SK-N-SH (cell line): ENCODE data around the gene MRPL2. TPM values are rescaled to one million over a fixed set of nuclear protein-coding genes. Genes with fewer than 3 reads are reported as not detected.

Source experiments
- CTCF ChIA-PET: fragments of 300-600, 350-600 bp; formaldehyde crosslinking; extraction: SDS; loops from one replicate; lab custom pipeline; 2021; lab: Yijun Ruan, JAX
- POLR2A ChIA-PET: fragments of 350-600 bp; sonication (Branson Sonifier 250); formaldehyde crosslinking; extraction: SDS; loops from one replicate; lab custom pipeline; 2020; ENCODE audit warnings: antibody characterized with exemption, inconsistent platforms; lab: Yijun Ruan, JAX
- DNase-seq: peaks from one replicate; pipeline ENCODE4 v3.0.0; 2012
- H2AFZ ChIP-seq: fragments of 200-600 bp; sonication (generic); 2 replicates; pipeline ENCODE4 v1.8.1; 2016; ENCODE audit warnings: antibody characterized with exemption, mild to moderate bottlenecking, low read depth
- H3F3A ChIP-seq: fragments of 200-600 bp; sonication (generic); replicated peaks from 2 replicates; pipeline ENCODE3; 2016; ENCODE audit warnings: antibody characterized with exemption, mild to moderate bottlenecking; ENCODE audit not compliant: insufficient read depth
- H3K27ac ChIP-seq, 2 experiments: fragments of 200-500 bp in 1 of 2; fragments of 200-600 bp in 1 of 2; sonication (Bioruptor generic) in 1 of 2; sonication (generic), shearing (Covaris generic) in 1 of 2; 2 replicates each; pipeline versions ENCODE4 v1.5.1 to v1.6.1; 2014 to 2016; ENCODE audit warnings: low read depth in 2 of 2, inconsistent platforms in 1 of 2, low read length in 1 of 2, mild to moderate bottlenecking in 1 of 2, mixed read lengths in 1 of 2
- H3K27me3 ChIP-seq: fragments of 200-600 bp; sonication (generic), shearing (Covaris generic); 2 replicates; pipeline ENCODE4 v1.6.1; 2016; ENCODE audit warnings: mixed run types; ENCODE audit not compliant: insufficient read depth
- H3K36me3 ChIP-seq, 2 experiments: fragments of 200-500 bp in 1 of 2; fragments of 200-600 bp in 1 of 2; sonication (Bioruptor generic) in 1 of 2; sonication (generic) in 1 of 2; replicated peaks in 1 of 2; 2 replicates each; pipeline versions ENCODE3 to v1.5.1; 2014 to 2016; ENCODE audit warnings: low read length in 1 of 2, mild to moderate bottlenecking in 1 of 2; ENCODE audit not compliant: insufficient read depth in 2 of 2, control insufficient read depth in 1 of 2
- H3K4me1 ChIP-seq, 2 experiments: fragments of 200-500 bp in 1 of 2; fragments of 200-600 bp in 1 of 2; sonication (Bioruptor generic) in 1 of 2; sonication (generic), shearing (Covaris generic) in 1 of 2; 2 replicates each; pipeline versions ENCODE4 v1.5.1 to v1.6.1; 2014 to 2016; ENCODE audit warnings: low read depth in 1 of 2, low read length in 1 of 2, mixed run types in 1 of 2; ENCODE audit not compliant: insufficient read depth in 2 of 2, control insufficient read depth in 1 of 2
- H3K4me2 ChIP-seq: fragments of 200-600 bp; sonication (generic), shearing (Covaris generic); 2 replicates; pipeline ENCODE4 v1.6.1; 2017; ENCODE audit warnings: mixed run types
- H3K4me3 ChIP-seq, 2 experiments: fragments of 200-500 bp in 1 of 2; fragments of 200-600 bp in 1 of 2; sonication (Bioruptor generic) in 1 of 2; sonication (generic), shearing (Covaris generic) in 1 of 2; 2 replicates each; pipeline versions ENCODE4 v1.5.1 to v1.8.1; 2014 to 2016; ENCODE audit warnings: low read depth in 2 of 2, inconsistent platforms in 1 of 2, low read length in 1 of 2, mild to moderate bottlenecking in 1 of 2, mixed read lengths in 1 of 2, moderate library complexity in 1 of 2
- H3K79me2 ChIP-seq: fragments of 200-600 bp; sonication (generic); 2 replicates; pipeline ENCODE4 v1.8.1; 2017; ENCODE audit warnings: mild to moderate bottlenecking; ENCODE audit not compliant: insufficient read depth
- H3K9ac ChIP-seq: fragments of 200-600 bp; sonication (generic); 2 replicates; pipeline ENCODE4 v1.6.1; 2017; ENCODE audit warnings: mixed run types
- H3K9me2 ChIP-seq: fragments of 200-600 bp; sonication (generic); 2 replicates; pipeline ENCODE4 v1.6.1; 2017; ENCODE audit warnings: mixed run types
- H3K9me3 ChIP-seq: fragments of 200-600 bp; sonication (generic); 2 replicates; pipeline ENCODE4 v1.6.1; 2017; ENCODE audit warnings: mixed run types, mild to moderate bottlenecking, moderate library complexity
- H4K20me1 ChIP-seq: fragments of 200-600 bp; sonication (generic); 2 replicates; pipeline ENCODE4 v1.6.1; 2017; ENCODE audit warnings: mild to moderate bottlenecking, mixed run types; ENCODE audit not compliant: insufficient read depth
- EP300 ChIP-seq, 2 experiments: IDR thresholded peaks; 2 replicates each; pipeline versions ENCODE4 v1.4.0 to v1.6.1; 2012; ENCODE audit warnings: borderline replicate concordance in 1 of 2, low read depth in 1 of 2, low read length in 1 of 2
- FOXJ3 ChIP-seq: sonication (generic); formaldehyde crosslinking; IDR thresholded peaks from 2 replicates; pipeline ENCODE4 v1.5.1; 2020; ENCODE audit warnings: mild to moderate bottlenecking, missing genetic modification reagents
- MXI1 ChIP-seq: IDR thresholded peaks from 2 replicates; pipeline ENCODE4 v1.6.1; 2012; ENCODE audit warnings: mild to moderate bottlenecking, low read depth, low read length, improper control_type of control experiment
- NRF1 ChIP-seq: IDR thresholded peaks from 2 replicates; pipeline ENCODE4 v1.6.1; 2012; ENCODE audit warnings: low read depth, mild to moderate bottlenecking, low read length
- POLR2AphosphoS5 ChIP-seq: IDR thresholded peaks from 2 replicates; pipeline ENCODE4 v1.6.1; 2012; ENCODE audit warnings: low read depth, low read length
- RAD21 ChIP-seq: IDR thresholded peaks from 2 replicates; pipeline ENCODE4 v1.6.1; 2012; ENCODE audit warnings: mild to moderate bottlenecking, low read length
- RCOR1 ChIP-seq: fragments of 150-350 bp; IDR thresholded peaks from 2 replicates; pipeline ENCODE4 v1.6.1; 2017; ENCODE audit warnings: antibody characterized with exemption, low read length
- RFX5 ChIP-seq: IDR thresholded peaks from 2 replicates; pipeline ENCODE4 v1.6.1; 2012; ENCODE audit warnings: mild to moderate bottlenecking, improper control_type of control experiment, low read length
- RXRA ChIP-seq: IDR thresholded peaks from 2 replicates; pipeline ENCODE4 v1.4.0; 2012; ENCODE audit warnings: low read depth, mild to moderate bottlenecking, borderline replicate concordance
- SIN3A ChIP-seq: IDR thresholded peaks from 2 replicates; pipeline ENCODE4 v1.6.1; 2012; ENCODE audit warnings: low read depth, mild to moderate bottlenecking, low read length, moderate library complexity, borderline replicate concordance
- TCF12 ChIP-seq: IDR thresholded peaks from 2 replicates; pipeline ENCODE4 v1.4.0; 2012
- TEAD4 ChIP-seq: IDR thresholded peaks from 2 replicates; pipeline ENCODE4 v1.4.0; 2012; ENCODE audit warnings: mild to moderate bottlenecking, borderline replicate concordance; ENCODE audit not compliant: insufficient read depth
- YY1 ChIP-seq: IDR thresholded peaks from 2 replicates; pipeline ENCODE4 v1.4.0; 2012; ENCODE audit warnings: low read depth, mild to moderate bottlenecking
- WGBS: methylation state at CpG from one replicate; pipeline ENCODE4 v1.1.6; 2017; ENCODE audit warnings: low lambda C conversion rate; 5-methylcytosine and 5-hydroxymethylcytosine counted together
- polyA plus RNA-seq, 3 experiments: library from polyadenylated mRNA; depleted of rRNA; stranded (reverse); fragments of >200 nt; gene quantifications; 2 replicates each; pipeline ENCODE4 v1.2.3, GENCODE V29; 2012
- TF ChIP-seq, protein P1 (sequence below): IDR thresholded peaks from 2 replicates; pipeline ENCODE4 v1.4.0; 2012; ENCODE audit warnings: low read depth, borderline replicate concordance
- TF ChIP-seq, protein P2 (sequence below): fragments of 150-350 bp; IDR thresholded peaks from 2 replicates; pipeline ENCODE4 v1.6.1; 2017; ENCODE audit warnings: antibody characterized with exemption, low read length, low read depth, borderline replicate concordance
- TF ChIP-seq, protein P3 (sequence below): IDR thresholded peaks from 2 replicates; pipeline ENCODE4 v1.4.0; 2012; ENCODE audit warnings: low read depth, borderline replicate concordance
- TF ChIP-seq, protein P4 (sequence below): fragments of 150-350 bp; IDR thresholded peaks from 2 replicates; pipeline ENCODE4 v1.6.1; 2016; ENCODE audit warnings: mild to moderate bottlenecking, low read depth, low read length
- TF ChIP-seq, protein P5 (sequence below): fragments of 200-600 bp; sonication (generic); IDR thresholded peaks from 2 replicates; pipeline ENCODE4 v1.6.1; 2017; ENCODE audit warnings: antibody characterized with exemption, mild to moderate bottlenecking, moderate library complexity
- TF ChIP-seq, protein P6 (sequence below): IDR thresholded peaks from 2 replicates; pipeline ENCODE4 v1.6.1; 2012; ENCODE audit warnings: mild to moderate bottlenecking, low read depth, low read length, moderate library complexity
- TF ChIP-seq, protein P7 (sequence below): IDR thresholded peaks from 2 replicates; pipeline ENCODE4 v1.4.0; 2012; ENCODE audit warnings: low read depth

Gene MRPL2
- polyA plus RNA-seq, 1 of the 3 experiments (the other 2 are of a cell fraction): 64.7 TPM

DNA sequence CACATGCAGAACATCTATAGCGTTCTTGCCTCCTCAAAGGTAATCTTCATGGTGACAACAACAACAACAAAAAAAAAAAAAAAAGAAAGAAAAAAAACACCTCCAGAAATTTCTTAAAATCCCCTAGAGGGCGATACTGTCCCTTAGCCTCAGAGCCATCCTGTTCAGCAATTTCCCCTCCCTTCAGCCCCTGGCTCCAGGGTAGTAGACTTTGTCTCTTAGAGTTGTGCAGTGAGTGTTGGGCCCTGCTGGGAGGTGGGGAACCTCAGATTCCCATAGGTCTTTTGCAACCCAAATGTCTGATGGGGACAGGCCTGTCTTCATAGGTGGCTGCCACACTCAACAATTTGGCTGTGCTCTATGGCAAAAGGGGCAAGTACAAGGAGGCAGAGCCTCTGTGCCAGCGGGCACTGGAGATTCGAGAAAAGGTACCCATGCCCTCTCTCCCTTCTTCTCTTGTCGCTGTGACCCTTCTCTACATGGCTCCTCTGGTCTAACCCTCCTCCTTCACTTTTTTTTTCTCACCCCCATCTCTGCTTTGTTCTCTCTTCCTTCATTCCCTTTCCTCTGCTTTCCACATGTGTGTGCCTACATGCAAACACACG lies 10.9 kb upstream of the MRPL2 start (continued):
- TF ChIP-seq, protein P1, sequence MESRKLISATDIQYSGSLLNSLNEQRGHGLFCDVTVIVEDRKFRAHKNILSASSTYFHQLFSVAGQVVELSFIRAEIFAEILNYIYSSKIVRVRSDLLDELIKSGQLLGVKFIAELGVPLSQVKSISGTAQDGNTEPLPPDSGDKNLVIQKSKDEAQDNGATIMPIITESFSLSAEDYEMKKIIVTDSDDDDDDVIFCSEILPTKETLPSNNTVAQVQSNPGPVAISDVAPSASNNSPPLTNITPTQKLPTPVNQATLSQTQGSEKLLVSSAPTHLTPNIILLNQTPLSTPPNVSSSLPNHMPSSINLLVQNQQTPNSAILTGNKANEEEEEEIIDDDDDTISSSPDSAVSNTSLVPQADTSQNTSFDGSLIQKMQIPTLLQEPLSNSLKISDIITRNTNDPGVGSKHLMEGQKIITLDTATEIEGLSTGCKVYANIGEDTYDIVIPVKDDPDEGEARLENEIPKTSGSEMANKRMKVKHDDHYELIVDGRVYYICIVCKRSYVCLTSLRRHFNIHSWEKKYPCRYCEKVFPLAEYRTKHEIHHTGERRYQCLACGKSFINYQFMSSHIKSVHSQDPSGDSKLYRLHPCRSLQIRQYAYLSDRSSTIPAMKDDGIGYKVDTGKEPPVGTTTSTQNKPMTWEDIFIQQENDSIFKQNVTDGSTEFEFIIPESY: no peak
- TF ChIP-seq TEAD4: no peak

DNA sequence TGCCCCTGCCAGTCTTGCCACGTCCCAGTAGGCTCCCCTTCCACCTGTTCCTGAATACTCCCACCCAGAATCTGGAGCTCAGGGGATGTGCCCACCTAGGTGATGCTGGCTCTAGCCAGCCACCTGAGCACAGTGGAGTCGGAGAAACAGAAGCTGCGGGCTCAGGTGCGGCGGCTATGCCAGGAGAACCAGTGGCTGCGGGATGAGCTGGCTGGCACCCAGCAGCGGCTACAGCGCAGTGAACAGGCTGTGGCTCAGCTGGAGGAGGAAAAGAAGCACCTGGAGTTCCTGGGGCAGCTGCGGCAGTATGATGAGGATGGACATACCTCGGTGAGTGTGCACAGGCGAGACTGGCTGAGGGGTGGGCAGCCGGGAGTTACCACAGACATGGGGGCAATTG lies 3.6 kb upstream of the MRPL2 start:
- no peak for DNase-seq
- TF ChIP-seq YY1: no peak
- no peak for TF ChIP-seq SIN3A
- TF ChIP-seq, protein P2, sequence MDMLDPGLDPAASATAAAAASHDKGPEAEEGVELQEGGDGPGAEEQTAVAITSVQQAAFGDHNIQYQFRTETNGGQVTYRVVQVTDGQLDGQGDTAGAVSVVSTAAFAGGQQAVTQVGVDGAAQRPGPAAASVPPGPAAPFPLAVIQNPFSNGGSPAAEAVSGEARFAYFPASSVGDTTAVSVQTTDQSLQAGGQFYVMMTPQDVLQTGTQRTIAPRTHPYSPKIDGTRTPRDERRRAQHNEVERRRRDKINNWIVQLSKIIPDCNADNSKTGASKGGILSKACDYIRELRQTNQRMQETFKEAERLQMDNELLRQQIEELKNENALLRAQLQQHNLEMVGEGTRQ: no peak
- TF ChIP-seq, protein P3, sequence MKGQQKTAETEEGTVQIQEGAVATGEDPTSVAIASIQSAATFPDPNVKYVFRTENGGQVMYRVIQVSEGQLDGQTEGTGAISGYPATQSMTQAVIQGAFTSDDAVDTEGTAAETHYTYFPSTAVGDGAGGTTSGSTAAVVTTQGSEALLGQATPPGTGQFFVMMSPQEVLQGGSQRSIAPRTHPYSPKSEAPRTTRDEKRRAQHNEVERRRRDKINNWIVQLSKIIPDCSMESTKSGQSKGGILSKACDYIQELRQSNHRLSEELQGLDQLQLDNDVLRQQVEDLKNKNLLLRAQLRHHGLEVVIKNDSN: no peak
- TF ChIP-seq, protein P4, sequence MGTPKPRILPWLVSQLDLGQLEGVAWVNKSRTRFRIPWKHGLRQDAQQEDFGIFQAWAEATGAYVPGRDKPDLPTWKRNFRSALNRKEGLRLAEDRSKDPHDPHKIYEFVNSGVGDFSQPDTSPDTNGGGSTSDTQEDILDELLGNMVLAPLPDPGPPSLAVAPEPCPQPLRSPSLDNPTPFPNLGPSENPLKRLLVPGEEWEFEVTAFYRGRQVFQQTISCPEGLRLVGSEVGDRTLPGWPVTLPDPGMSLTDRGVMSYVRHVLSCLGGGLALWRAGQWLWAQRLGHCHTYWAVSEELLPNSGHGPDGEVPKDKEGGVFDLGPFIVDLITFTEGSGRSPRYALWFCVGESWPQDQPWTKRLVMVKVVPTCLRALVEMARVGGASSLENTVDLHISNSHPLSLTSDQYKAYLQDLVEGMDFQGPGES: no peak
- no peak for TF ChIP-seq RCOR1
- TF ChIP-seq FOXJ3 (CRISPR knock-in tag): no peak
- TF ChIP-seq MXI1: no peak
- TF ChIP-seq, protein P5, sequence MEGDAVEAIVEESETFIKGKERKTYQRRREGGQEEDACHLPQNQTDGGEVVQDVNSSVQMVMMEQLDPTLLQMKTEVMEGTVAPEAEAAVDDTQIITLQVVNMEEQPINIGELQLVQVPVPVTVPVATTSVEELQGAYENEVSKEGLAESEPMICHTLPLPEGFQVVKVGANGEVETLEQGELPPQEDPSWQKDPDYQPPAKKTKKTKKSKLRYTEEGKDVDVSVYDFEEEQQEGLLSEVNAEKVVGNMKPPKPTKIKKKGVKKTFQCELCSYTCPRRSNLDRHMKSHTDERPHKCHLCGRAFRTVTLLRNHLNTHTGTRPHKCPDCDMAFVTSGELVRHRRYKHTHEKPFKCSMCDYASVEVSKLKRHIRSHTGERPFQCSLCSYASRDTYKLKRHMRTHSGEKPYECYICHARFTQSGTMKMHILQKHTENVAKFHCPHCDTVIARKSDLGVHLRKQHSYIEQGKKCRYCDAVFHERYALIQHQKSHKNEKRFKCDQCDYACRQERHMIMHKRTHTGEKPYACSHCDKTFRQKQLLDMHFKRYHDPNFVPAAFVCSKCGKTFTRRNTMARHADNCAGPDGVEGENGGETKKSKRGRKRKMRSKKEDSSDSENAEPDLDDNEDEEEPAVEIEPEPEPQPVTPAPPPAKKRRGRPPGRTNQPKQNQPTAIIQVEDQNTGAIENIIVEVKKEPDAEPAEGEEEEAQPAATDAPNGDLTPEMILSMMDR: no peak
- TF ChIP-seq RXRA: no peak
- no peak for TF ChIP-seq TCF12
- TF ChIP-seq NRF1: no peak
- TF ChIP-seq, protein P6, sequence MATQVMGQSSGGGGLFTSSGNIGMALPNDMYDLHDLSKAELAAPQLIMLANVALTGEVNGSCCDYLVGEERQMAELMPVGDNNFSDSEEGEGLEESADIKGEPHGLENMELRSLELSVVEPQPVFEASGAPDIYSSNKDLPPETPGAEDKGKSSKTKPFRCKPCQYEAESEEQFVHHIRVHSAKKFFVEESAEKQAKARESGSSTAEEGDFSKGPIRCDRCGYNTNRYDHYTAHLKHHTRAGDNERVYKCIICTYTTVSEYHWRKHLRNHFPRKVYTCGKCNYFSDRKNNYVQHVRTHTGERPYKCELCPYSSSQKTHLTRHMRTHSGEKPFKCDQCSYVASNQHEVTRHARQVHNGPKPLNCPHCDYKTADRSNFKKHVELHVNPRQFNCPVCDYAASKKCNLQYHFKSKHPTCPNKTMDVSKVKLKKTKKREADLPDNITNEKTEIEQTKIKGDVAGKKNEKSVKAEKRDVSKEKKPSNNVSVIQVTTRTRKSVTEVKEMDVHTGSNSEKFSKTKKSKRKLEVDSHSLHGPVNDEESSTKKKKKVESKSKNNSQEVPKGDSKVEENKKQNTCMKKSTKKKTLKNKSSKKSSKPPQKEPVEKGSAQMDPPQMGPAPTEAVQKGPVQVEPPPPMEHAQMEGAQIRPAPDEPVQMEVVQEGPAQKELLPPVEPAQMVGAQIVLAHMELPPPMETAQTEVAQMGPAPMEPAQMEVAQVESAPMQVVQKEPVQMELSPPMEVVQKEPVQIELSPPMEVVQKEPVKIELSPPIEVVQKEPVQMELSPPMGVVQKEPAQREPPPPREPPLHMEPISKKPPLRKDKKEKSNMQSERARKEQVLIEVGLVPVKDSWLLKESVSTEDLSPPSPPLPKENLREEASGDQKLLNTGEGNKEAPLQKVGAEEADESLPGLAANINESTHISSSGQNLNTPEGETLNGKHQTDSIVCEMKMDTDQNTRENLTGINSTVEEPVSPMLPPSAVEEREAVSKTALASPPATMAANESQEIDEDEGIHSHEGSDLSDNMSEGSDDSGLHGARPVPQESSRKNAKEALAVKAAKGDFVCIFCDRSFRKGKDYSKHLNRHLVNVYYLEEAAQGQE: no peak
- TF ChIP-seq RAD21: no peak
- no peak for TF ChIP-seq EP300 (IDR thresholded peaks at IDR 0.05; ENCODE audit: borderline replicate concordance in 1 of 2, low read depth in 1 of 2, low read length in 1 of 2)
- TF ChIP-seq RFX5: no peak
- TF ChIP-seq, protein P7, sequence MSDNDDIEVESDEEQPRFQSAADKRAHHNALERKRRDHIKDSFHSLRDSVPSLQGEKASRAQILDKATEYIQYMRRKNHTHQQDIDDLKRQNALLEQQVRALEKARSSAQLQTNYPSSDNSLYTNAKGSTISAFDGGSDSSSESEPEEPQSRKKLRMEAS: no peak
- no peak for TF ChIP-seq POLR2AphosphoS5
- H3K36me3 ChIP-seq: peaks cover 0 to 8% of the 10 kb centered on the region in 2 experiments
- H3K4me1 ChIP-seq: peaks cover 0 to 14% of the 10 kb centered on the region in 2 experiments; a peak in 2 of 4 replicates
- H3K4me2 ChIP-seq: no peak overlapping the region
- 91% methylated on average over 12 of the region's 12 CpGs for WGBS
- no peak overlapping the region for H2AFZ ChIP-seq
- no peak overlapping the region for H3K4me3 ChIP-seq
- H3K9me3 ChIP-seq: no peaks in the 10 kb centered on the region
- H3F3A ChIP-seq: no peaks in the 10 kb centered on the region
- H3K27ac ChIP-seq: no peak overlapping the region
- no peak overlapping the region for H3K9ac ChIP-seq
- H3K79me2 ChIP-seq: peaks cover 14% of the 10 kb centered on the region
- no peaks in the 10 kb centered on the region for H4K20me1 ChIP-seq
- ChIA-PET POLR2A (no interaction called here), CTCF (interaction anchor here (0.7 to 3.3 kb wide), 3 partner anchors 55 to 80 kb away, joined by 3 to 18 read pairs (median 3); no protein-coding TSS in a partner anchor)
- H3K9me2 ChIP-seq: no peaks in the 10 kb centered on the region
- no peaks in the 10 kb centered on the region for H3K27me3 ChIP-seq
